Measurements from ENCODE around the gene ATP2A2.

GRCh38 chr12:110286623-110287022, 5.6 kb downstream of the ATP2A2 start:
- no peak for TF ChIP-seq MYC (IDR thresholded peaks at IDR 0.05; ENCODE audit: low read depth, low read length)
- TF ChIP-seq, protein P1, sequence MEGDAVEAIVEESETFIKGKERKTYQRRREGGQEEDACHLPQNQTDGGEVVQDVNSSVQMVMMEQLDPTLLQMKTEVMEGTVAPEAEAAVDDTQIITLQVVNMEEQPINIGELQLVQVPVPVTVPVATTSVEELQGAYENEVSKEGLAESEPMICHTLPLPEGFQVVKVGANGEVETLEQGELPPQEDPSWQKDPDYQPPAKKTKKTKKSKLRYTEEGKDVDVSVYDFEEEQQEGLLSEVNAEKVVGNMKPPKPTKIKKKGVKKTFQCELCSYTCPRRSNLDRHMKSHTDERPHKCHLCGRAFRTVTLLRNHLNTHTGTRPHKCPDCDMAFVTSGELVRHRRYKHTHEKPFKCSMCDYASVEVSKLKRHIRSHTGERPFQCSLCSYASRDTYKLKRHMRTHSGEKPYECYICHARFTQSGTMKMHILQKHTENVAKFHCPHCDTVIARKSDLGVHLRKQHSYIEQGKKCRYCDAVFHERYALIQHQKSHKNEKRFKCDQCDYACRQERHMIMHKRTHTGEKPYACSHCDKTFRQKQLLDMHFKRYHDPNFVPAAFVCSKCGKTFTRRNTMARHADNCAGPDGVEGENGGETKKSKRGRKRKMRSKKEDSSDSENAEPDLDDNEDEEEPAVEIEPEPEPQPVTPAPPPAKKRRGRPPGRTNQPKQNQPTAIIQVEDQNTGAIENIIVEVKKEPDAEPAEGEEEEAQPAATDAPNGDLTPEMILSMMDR (IDR thresholded peaks at IDR 0.05; ENCODE audit: low read depth, low read length), result no peak
- TF ChIP-seq MAX (IDR thresholded peaks at IDR 0.05; ENCODE audit: low read depth, low read length), result no peak
